ENCODE measurements around the gene KCNT2.

GRCh38 chr1:196407358-196408051, 200.7 kb downstream of the KCNT2 start:
- TF ChIP-seq CTCF (IDR thresholded peaks at IDR 0.05; ENCODE audit: poor library complexity, severe bottlenecking) (no peak), POLR2AphosphoS5 (IDR thresholded peaks at IDR 0.05) (no peak), EZH2 (IDR thresholded peaks at IDR 0.05; ENCODE audit: borderline replicate concordance, insufficient read depth, low read length, poor library complexity, severe bottlenecking) (no peak), TAF1 (IDR thresholded peaks at IDR 0.05; ENCODE audit: low read depth) (no peak), RAD21 (conservative IDR thresholded peaks at IDR 0.05) (no peak), EP300 (conservative IDR thresholded peaks at IDR 0.05; ENCODE audit: poor library complexity, severe bottlenecking) (no peak), MXI1 (conservative IDR thresholded peaks at IDR 0.05; ENCODE audit: poor library complexity, severe bottlenecking) (no peak), REST (IDR thresholded peaks at IDR 0.05; ENCODE audit: borderline replicate concordance) (no peak), SMC3 (conservative IDR thresholded peaks at IDR 0.05; ENCODE audit: poor library complexity) (no peak)

Measured in neural cell (in vitro differentiated cells).